Measurements from ENCODE around the gene CDC27. TPM values are rescaled to one million over a fixed set of nuclear protein-coding genes. Genes with fewer than 3 reads are reported as not detected.

The CDC27 gene
- polyA plus RNA-seq, 3 donors, result 19.7 to 52.0 (median 33.0) TPM

DNA sequence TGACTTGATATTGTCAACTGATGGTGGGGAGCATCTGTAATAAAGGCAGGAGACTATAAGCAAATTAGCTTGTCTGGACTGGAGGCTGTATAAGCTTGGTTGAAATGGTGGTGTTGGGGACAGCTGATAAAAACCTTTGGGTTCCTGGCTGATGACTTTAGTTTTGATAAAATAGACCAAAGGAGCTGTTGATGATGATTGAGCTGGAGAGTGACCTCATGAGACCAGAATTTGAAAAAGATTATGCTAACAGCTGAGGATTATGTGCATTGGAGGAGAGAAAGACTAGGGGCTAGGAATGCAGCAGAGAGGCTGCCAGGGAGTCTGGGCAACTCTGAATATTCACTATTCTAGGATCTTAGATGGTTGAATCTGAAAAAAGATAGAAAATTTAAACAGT lies 8.7 kb upstream of the CDC27 start:
- peaks cover 21 to 27% of the 10 kb centered on the region in 2 donors for H3K4me1 ChIP-seq (ENCODE audit: control insufficient read depth in 1 of 2, insufficient read depth in 2 of 2, low read length in 2 of 2)
- Mint-ChIP-seq H3K4me1 (peaks cover 16% of the 10 kb centered on the region), H3K27ac (no peak overlapping the region), H3K9me3 (peaks cover 0 to 2% (median 0%) of the 10 kb centered on the region in 7 donors), H3K36me3 (no peaks in the 10 kb centered on the region), H3K4me3 (no peak overlapping the region), H3K27me3 (ENCODE audit: low read depth in 3 of 3) (peaks cover 7 to 8% (median 7%) of the 10 kb centered on the region in 3 donors)
- H3K4me3 ChIP-seq (replicated peaks in 1 of 3; ENCODE audit: low read depth in 2 of 3, low read length in 3 of 3), result no peak overlapping the region
- H3K36me3 ChIP-seq (replicated peaks in 1 of 2; ENCODE audit: control insufficient read depth in 1 of 2, insufficient read depth in 2 of 2, low read length in 2 of 2), result no peaks in the 10 kb centered on the region
- H3K79me2 ChIP-seq (ENCODE audit: insufficient read depth, low read length), result no peaks in the 10 kb centered on the region
- no peaks in the 10 kb centered on the region for H3K27me3 ChIP-seq (ENCODE audit: control insufficient read depth in 2 of 2, insufficient read depth in 2 of 2, low read length in 2 of 2)
- H3K9me3 ChIP-seq (replicated peaks in 1 of 2; ENCODE audit: control insufficient read depth in 1 of 2, insufficient read depth in 1 of 2, low read length in 2 of 2), result no peaks in the 10 kb centered on the region
- DNase-seq, result no peak
- intact Hi-C loops (cut with micrococcal nuclease), result no loop called here
- no peak overlapping the region for H3K9ac ChIP-seq (ENCODE audit: insufficient read depth, low read length, poor library complexity, severe bottlenecking)
- no peak overlapping the region for H3K4me2 ChIP-seq (replicated peaks; ENCODE audit: extremely low read depth, low read length, poor library complexity, severe bottlenecking)
- no peak overlapping the region for H3K27ac ChIP-seq (ENCODE audit: low read depth in 1 of 2, low read length in 2 of 2)
- H2AFZ ChIP-seq (ENCODE audit: insufficient read depth, low read depth, low read length, poor library complexity, severe bottlenecking), result no peak overlapping the region
- TF ChIP-seq, protein P1, sequence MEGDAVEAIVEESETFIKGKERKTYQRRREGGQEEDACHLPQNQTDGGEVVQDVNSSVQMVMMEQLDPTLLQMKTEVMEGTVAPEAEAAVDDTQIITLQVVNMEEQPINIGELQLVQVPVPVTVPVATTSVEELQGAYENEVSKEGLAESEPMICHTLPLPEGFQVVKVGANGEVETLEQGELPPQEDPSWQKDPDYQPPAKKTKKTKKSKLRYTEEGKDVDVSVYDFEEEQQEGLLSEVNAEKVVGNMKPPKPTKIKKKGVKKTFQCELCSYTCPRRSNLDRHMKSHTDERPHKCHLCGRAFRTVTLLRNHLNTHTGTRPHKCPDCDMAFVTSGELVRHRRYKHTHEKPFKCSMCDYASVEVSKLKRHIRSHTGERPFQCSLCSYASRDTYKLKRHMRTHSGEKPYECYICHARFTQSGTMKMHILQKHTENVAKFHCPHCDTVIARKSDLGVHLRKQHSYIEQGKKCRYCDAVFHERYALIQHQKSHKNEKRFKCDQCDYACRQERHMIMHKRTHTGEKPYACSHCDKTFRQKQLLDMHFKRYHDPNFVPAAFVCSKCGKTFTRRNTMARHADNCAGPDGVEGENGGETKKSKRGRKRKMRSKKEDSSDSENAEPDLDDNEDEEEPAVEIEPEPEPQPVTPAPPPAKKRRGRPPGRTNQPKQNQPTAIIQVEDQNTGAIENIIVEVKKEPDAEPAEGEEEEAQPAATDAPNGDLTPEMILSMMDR (IDR thresholded peaks at IDR 0.05), result no peak
- H4K20me1 ChIP-seq (ENCODE audit: insufficient read depth, low read length), result no peaks in the 10 kb centered on the region

DNA sequence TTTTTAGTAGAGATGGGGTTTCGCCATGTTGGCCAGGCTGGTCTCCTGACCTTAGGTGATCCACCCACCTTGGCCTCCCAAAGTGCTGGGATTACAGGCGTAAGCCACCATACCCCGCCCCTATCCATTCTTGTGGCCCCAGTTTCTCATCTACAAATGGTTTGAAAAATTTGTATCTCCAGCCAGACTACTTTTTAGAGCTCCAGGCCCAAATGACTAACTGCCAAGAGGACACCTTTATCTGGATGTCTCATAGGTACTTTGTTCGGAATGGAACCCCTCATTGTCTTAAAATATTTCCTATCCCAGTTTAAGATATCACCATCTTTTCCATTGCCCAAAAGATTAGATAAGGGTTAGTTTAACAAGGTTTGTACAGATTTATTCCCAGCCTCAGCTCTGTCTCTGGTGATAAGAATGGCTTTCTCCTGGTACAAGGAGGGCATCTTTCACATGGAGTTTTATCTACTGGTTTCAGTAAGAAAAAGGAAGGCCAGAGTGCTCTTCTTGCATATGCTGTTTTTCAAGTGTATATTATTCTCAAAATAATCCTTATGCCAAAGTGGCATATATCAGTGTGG lies 4.9 kb upstream of the CDC27 start:
- no peak overlapping the region for H3K4me3 Mint-ChIP-seq
- WGBS (ENCODE audit: insufficient coverage), result 92% methylated on average over 3 of the region's 4 CpGs

More for the DNA sequence above, 4.9 kb upstream of the CDC27 start:
- Mint-ChIP-seq H3K9me3 (peaks cover 0 to 3% (median 0%) of the 10 kb centered on the region in 7 donors), H3K36me3 (no peaks in the 10 kb centered on the region), H3K27me3 (ENCODE audit: low read depth in 3 of 3) (peaks cover 7 to 10% (median 9%) of the 10 kb centered on the region in 3 donors), H3K27ac (no peak overlapping the region), H3K4me1 (peaks cover 14% of the 10 kb centered on the region)
- no peak for DNase-seq
- Histone ChIP-seq H3K4me1 (ENCODE audit: control insufficient read depth in 1 of 2, insufficient read depth in 2 of 2, low read length in 2 of 2) (peaks cover 0 to 12% of the 10 kb centered on the region in 2 donors), H3K4me2 (replicated peaks; ENCODE audit: extremely low read depth, low read length, poor library complexity, severe bottlenecking) (no peak overlapping the region), H3K4me3 (replicated peaks in 1 of 3; ENCODE audit: low read depth in 2 of 3, low read length in 3 of 3) (no peak overlapping the region), H3K9ac (ENCODE audit: insufficient read depth, low read length, poor library complexity, severe bottlenecking) (no peak overlapping the region), H2AFZ (ENCODE audit: insufficient read depth, low read depth, low read length, poor library complexity, severe bottlenecking) (no peak overlapping the region), H3K36me3 (replicated peaks in 1 of 2; ENCODE audit: control insufficient read depth in 1 of 2, insufficient read depth in 2 of 2, low read length in 2 of 2) (no peaks in the 10 kb centered on the region), H3K27ac (ENCODE audit: low read depth in 1 of 2, low read length in 2 of 2) (no peak overlapping the region), H3K27me3 (ENCODE audit: control insufficient read depth in 2 of 2, insufficient read depth in 2 of 2, low read length in 2 of 2) (no peaks in the 10 kb centered on the region), H3K9me3 (replicated peaks in 1 of 2; ENCODE audit: control insufficient read depth in 1 of 2, insufficient read depth in 1 of 2, low read length in 2 of 2) (no peaks in the 10 kb centered on the region), H3K79me2 (ENCODE audit: insufficient read depth, low read length) (peaks cover 1% of the 10 kb centered on the region), H4K20me1 (ENCODE audit: insufficient read depth, low read length) (no peaks in the 10 kb centered on the region)
- intact Hi-C loops (cut with micrococcal nuclease), result no loop called here
- TF ChIP-seq, protein P1 (IDR thresholded peaks at IDR 0.05), result no peak
